ENCODE data around the gene SARM1. TPM values are rescaled to one million over a fixed set of nuclear protein-coding genes. Genes with fewer than 3 reads are reported as not detected.

Gene SARM1
- polyA plus RNA-seq, 2 donors = 3.0 to 4.4 TPM

GRCh38 chr17:28346746-28347246 lies 24.7 kb upstream of the SARM1 start:
- H3K4me1 ChIP-seq (ENCODE audit: control insufficient read depth in 2 of 2, insufficient read depth in 2 of 2, low read length in 1 of 2) = peaks cover 3 to 8% of the 10 kb centered on the region in 2 donors
- H3K27me3 ChIP-seq (ENCODE audit: control insufficient read depth in 1 of 2, insufficient read depth in 2 of 2, low read length in 2 of 2) = no peaks in the 10 kb centered on the region
- H3K27ac ChIP-seq (ENCODE audit: low read depth in 2 of 2, low read length in 1 of 2) = no peak overlapping the region
- H3K36me3 ChIP-seq (ENCODE audit: control insufficient read depth in 2 of 2, insufficient read depth in 2 of 2, low read length in 1 of 2) = peaks cover 35 to 58% of the 10 kb centered on the region in 2 donors
- H3K4me3 ChIP-seq (ENCODE audit: low read depth in 1 of 2, low read length in 2 of 2) = no peak overlapping the region
- WGBS, 2 donors = 49 to 52% methylated on average over 7 of the region's 7 CpGs
- no peaks in the 10 kb centered on the region for H3K9me3 ChIP-seq (ENCODE audit: control insufficient read depth in 2 of 2, insufficient read depth in 1 of 2, low read depth in 1 of 2, low read length in 1 of 2)

GRCh38 chr17:28347261-28347891 lies 24.1 kb upstream of the SARM1 start:
- H3K4me3 ChIP-seq (ENCODE audit: low read depth in 1 of 2, low read length in 2 of 2) = no peak overlapping the region
- no peaks in the 10 kb centered on the region for H3K27me3 ChIP-seq (ENCODE audit: control insufficient read depth in 1 of 2, insufficient read depth in 2 of 2, low read length in 2 of 2)
- no peaks in the 10 kb centered on the region for H3K9me3 ChIP-seq (ENCODE audit: control insufficient read depth in 2 of 2, insufficient read depth in 1 of 2, low read depth in 1 of 2, low read length in 1 of 2)
- 63 to 66% methylated on average over 8 of the region's 8 CpGs for WGBS, 2 donors
- H3K27ac ChIP-seq (ENCODE audit: low read depth in 2 of 2, low read length in 1 of 2) = peak overlapping the region; percentile 29 to 61
- H3K4me1 ChIP-seq (ENCODE audit: control insufficient read depth in 2 of 2, insufficient read depth in 2 of 2, low read length in 1 of 2) = peaks cover 3 to 8% of the 10 kb centered on the region in 2 donors
- peaks cover 30 to 53% of the 10 kb centered on the region in 2 donors for H3K36me3 ChIP-seq (ENCODE audit: control insufficient read depth in 2 of 2, insufficient read depth in 2 of 2, low read length in 1 of 2)

- no peaks in the 10 kb centered on the region for H3K27me3 ChIP-seq (ENCODE audit: control insufficient read depth in 1 of 2, insufficient read depth in 2 of 2, low read length in 2 of 2)
Observed at GRCh38 chr17:28348979-28349378, 22.5 kb upstream of the SARM1 start.

GRCh38 chr17:28350271-28350670 lies 21.2 kb upstream of the SARM1 start:
- no peak overlapping the region for H3K4me3 ChIP-seq (ENCODE audit: low read depth in 1 of 2, low read length in 2 of 2)
- no peak overlapping the region for H3K27ac ChIP-seq (ENCODE audit: low read depth in 2 of 2, low read length in 1 of 2)
- H3K4me1 ChIP-seq (ENCODE audit: control insufficient read depth in 2 of 2, insufficient read depth in 2 of 2, low read length in 1 of 2) = peaks cover 3 to 4% of the 10 kb centered on the region in 2 donors
- no peaks in the 10 kb centered on the region for H3K9me3 ChIP-seq (ENCODE audit: control insufficient read depth in 2 of 2, insufficient read depth in 1 of 2, low read depth in 1 of 2, low read length in 1 of 2)
- 90 to 93% methylated on average over 7 of the region's 7 CpGs for WGBS, 2 donors
- peaks cover 21 to 48% of the 10 kb centered on the region in 2 donors for H3K36me3 ChIP-seq (ENCODE audit: control insufficient read depth in 2 of 2, insufficient read depth in 2 of 2, low read length in 1 of 2)
- H3K27me3 ChIP-seq (ENCODE audit: control insufficient read depth in 1 of 2, insufficient read depth in 2 of 2, low read length in 2 of 2) = no peaks in the 10 kb centered on the region

More at GRCh38 chr17:28348979-28349378, 22.5 kb upstream of the SARM1 start:
- H3K4me1 ChIP-seq (ENCODE audit: control insufficient read depth in 2 of 2, insufficient read depth in 2 of 2, low read length in 1 of 2) = peaks cover 3 to 4% of the 10 kb centered on the region in 2 donors
- 80 to 93% methylated on average over 3 of the region's 3 CpGs for WGBS, 2 donors
- no peak overlapping the region for H3K4me3 ChIP-seq (ENCODE audit: low read depth in 1 of 2, low read length in 2 of 2)
- no peaks in the 10 kb centered on the region for H3K9me3 ChIP-seq (ENCODE audit: control insufficient read depth in 2 of 2, insufficient read depth in 1 of 2, low read depth in 1 of 2, low read length in 1 of 2)
- peak overlapping the region in 1 of 2 donors; percentile 10 for H3K27ac ChIP-seq (ENCODE audit: low read depth in 2 of 2, low read length in 1 of 2)
- H3K36me3 ChIP-seq (ENCODE audit: control insufficient read depth in 2 of 2, insufficient read depth in 2 of 2, low read length in 1 of 2) = peaks cover 25 to 51% of the 10 kb centered on the region in 2 donors

- Histone ChIP-seq H3K9me3 (ENCODE audit: control insufficient read depth in 2 of 2, insufficient read depth in 1 of 2, low read depth in 1 of 2, low read length in 1 of 2) (no peaks in the 10 kb centered on the region), H3K4me1 (ENCODE audit: control insufficient read depth in 2 of 2, insufficient read depth in 2 of 2, low read length in 1 of 2) (peaks cover 0 to 3% of the 10 kb centered on the region in 2 donors), H3K36me3 (ENCODE audit: control insufficient read depth in 2 of 2, insufficient read depth in 2 of 2, low read length in 1 of 2) (peaks cover 20 to 25% of the 10 kb centered on the region in 2 donors), H3K27ac (ENCODE audit: low read depth in 2 of 2, low read length in 1 of 2) (peak within 1 kb of the TSS; percentile 80 to 86), H3K4me3 (ENCODE audit: low read depth in 1 of 2, low read length in 2 of 2) (peak within 1 kb of the TSS; percentile 77 to 93), H3K27me3 (ENCODE audit: control insufficient read depth in 1 of 2, insufficient read depth in 2 of 2, low read length in 2 of 2) (no peaks in the 10 kb centered on the region)
- 0% methylated on average over 78 to 80 of the region's 80 CpGs for WGBS, 2 donors
Observed at GRCh38 chr17:28357061-28357900, 14.2 kb upstream of the SARM1 start, which contains the start of gene POLDIP2. Gene POLDIP2 (minus strand): TSS chr17:28357527. CDS start chr17:28357448, 79 bp downstream.

- WGBS, 2 donors = 3 to 4% methylated on average over 4 of the region's 4 CpGs
- Histone ChIP-seq H3K9me3 (ENCODE audit: control insufficient read depth in 2 of 2, insufficient read depth in 1 of 2, low read depth in 1 of 2, low read length in 1 of 2) (no peaks in the 10 kb centered on the region), H3K4me3 (ENCODE audit: low read depth in 1 of 2, low read length in 2 of 2) (peak overlapping the region; percentile 77 to 93), H3K4me1 (ENCODE audit: control insufficient read depth in 2 of 2, insufficient read depth in 2 of 2, low read length in 1 of 2) (peaks cover 0 to 3% of the 10 kb centered on the region in 2 donors), H3K27ac (ENCODE audit: low read depth in 2 of 2, low read length in 1 of 2) (peak overlapping the region; percentile 62 to 83), H3K36me3 (ENCODE audit: control insufficient read depth in 2 of 2, insufficient read depth in 2 of 2, low read length in 1 of 2) (peaks cover 18 to 29% of the 10 kb centered on the region in 2 donors), H3K27me3 (ENCODE audit: control insufficient read depth in 1 of 2, insufficient read depth in 2 of 2, low read length in 2 of 2) (no peaks in the 10 kb centered on the region)
Observed at GRCh38 chr17:28357901-28358197, 13.6 kb upstream of the SARM1 start.

- no peaks in the 10 kb centered on the region for H3K4me1 ChIP-seq (ENCODE audit: control insufficient read depth in 2 of 2, insufficient read depth in 2 of 2, low read length in 1 of 2)
- no peak overlapping the region for H3K4me3 ChIP-seq (ENCODE audit: low read depth in 1 of 2, low read length in 2 of 2)
- 82 to 86% methylated on average over 5 of the region's 5 CpGs for WGBS, 2 donors
- no peaks in the 10 kb centered on the region for H3K9me3 ChIP-seq (ENCODE audit: control insufficient read depth in 2 of 2, insufficient read depth in 1 of 2, low read depth in 1 of 2, low read length in 1 of 2)
- H3K27ac ChIP-seq (ENCODE audit: low read depth in 2 of 2, low read length in 1 of 2) = no peak overlapping the region
- H3K36me3 ChIP-seq (ENCODE audit: control insufficient read depth in 2 of 2, insufficient read depth in 2 of 2, low read length in 1 of 2) = peaks cover 15 to 24% of the 10 kb centered on the region in 2 donors
- H3K27me3 ChIP-seq (ENCODE audit: control insufficient read depth in 1 of 2, insufficient read depth in 2 of 2, low read length in 2 of 2) = no peaks in the 10 kb centered on the region
Observed at GRCh38 chr17:28363186-28363585, 8.3 kb upstream of the SARM1 start.

GRCh38 chr17:28363776-28364650 lies 7.5 kb upstream of the SARM1 start:
- no peaks in the 10 kb centered on the region for H3K27me3 ChIP-seq (ENCODE audit: control insufficient read depth in 1 of 2, insufficient read depth in 2 of 2, low read length in 2 of 2)
- H3K9me3 ChIP-seq (ENCODE audit: control insufficient read depth in 2 of 2, insufficient read depth in 1 of 2, low read depth in 1 of 2, low read length in 1 of 2) = no peaks in the 10 kb centered on the region
- H3K4me1 ChIP-seq (ENCODE audit: control insufficient read depth in 2 of 2, insufficient read depth in 2 of 2, low read length in 1 of 2) = no peaks in the 10 kb centered on the region
- no peak overlapping the region for H3K4me3 ChIP-seq (ENCODE audit: low read depth in 1 of 2, low read length in 2 of 2)
- 87 to 89% methylated on average over 8 of the region's 8 CpGs for WGBS, 2 donors
- H3K36me3 ChIP-seq (ENCODE audit: control insufficient read depth in 2 of 2, insufficient read depth in 2 of 2, low read length in 1 of 2) = peaks cover 15 to 24% of the 10 kb centered on the region in 2 donors
- H3K27ac ChIP-seq (ENCODE audit: low read depth in 2 of 2, low read length in 1 of 2) = no peak overlapping the region
